Psoas muscle (tissue), 8 donors: Measurements from ENCODE around the gene LCMT2. TPM values are rescaled to one million over a fixed set of nuclear protein-coding genes. Genes with fewer than 3 reads are reported as not detected.

ENCODE experiments used
- ATAC-seq, 4 donors: fragments of 200-7000 bp; cut with Tn5 transposase; one replicate each; pipeline ENCODE4 v1.9.1; 2020; ENCODE audit warnings: moderate library complexity in 3 of 4, mild to moderate bottlenecking in 2 of 4
- DNase-seq, 2 donors: peaks; one replicate each; pipeline ENCODE4 v3.0.0-alpha.2; 2020
- H3K27ac ChIP-seq: fragments of 200-600 bp; one replicate; pipeline ENCODE4 v1.8.0; 2022
- H3K27me3 ChIP-seq, 3 donors: fragments of 200-600 bp in 1 of 3; one replicate each; pipeline versions ENCODE4 v1.6.1 to v1.8.0; 2013 to 2022; ENCODE audit warnings: low read length in 2 of 3, mild to moderate bottlenecking in 2 of 3, moderate library complexity in 1 of 3; ENCODE audit not compliant: insufficient read depth in 3 of 3
- H3K36me3 ChIP-seq, 2 donors: fragments of 200-600 bp in 1 of 2; one replicate each; pipeline versions ENCODE4 v1.6.1 to v1.8.0; 2013 to 2022; ENCODE audit warnings: low read depth in 1 of 2, mild to moderate bottlenecking in 1 of 2, moderate library complexity in 1 of 2; ENCODE audit not compliant: insufficient read depth in 1 of 2
- H3K4me1 ChIP-seq: fragments of 200-600 bp; one replicate; pipeline ENCODE4 v1.8.0; 2022
- H3K4me3 ChIP-seq: fragments of 200-600 bp; one replicate; pipeline ENCODE4 v1.8.0; 2022; ENCODE audit warnings: mild to moderate bottlenecking
- H3K9me3 ChIP-seq: fragments of 200-600 bp; one replicate; pipeline ENCODE4 v1.8.0; 2022
- WGBS, 3 donors: extraction: QIAGEN DNeasy Blood & Tissue Kit; methylation state at CpG; one replicate each; pipeline versions ENCODE4 v1.1.6 to v1.1.7; 2013; 5-methylcytosine and 5-hydroxymethylcytosine counted together
- intact Hi-C, 2 donors: fragments of 100-400 bp; cut with DNase I; formaldehyde crosslinking; loops; one replicate each; pipeline versions ENCODE4 v1.11.0 to v1.14.2; 2022
- polyA plus RNA-seq, 3 donors: library from polyadenylated mRNA; stranded (reverse); fragments of 200-250 nt; gene quantifications; one replicate each; pipeline ENCODE4 v1.2.3, GENCODE V29; 2013
- total RNA-seq, 4 donors: library from RNA; stranded (reverse); fragmentation: NEBNext Ultra II Directional in 2 of 4; extraction: Animal tissue kit (Norgen Biotek cat#: 25700) in 2 of 4; gene quantifications; one replicate each; pipeline versions ENCODE4 v1.2.1 to v1.2.4, GENCODE V29; 2021 to 2023
- TF ChIP-seq, protein P1 (sequence below): fragments of 200-600 bp; IDR thresholded peaks from one replicate; pipeline ENCODE4 v1.8.0; 2022; ENCODE audit warnings: antibody characterized with exemption
- donor health status: healthy with polysubstance abuse.
- donor health status: DM: no; HTN: no; CAD: no; lungs with moderate emphysema.
- donor health status: Bipolar disorder and iron deficiency.
- donor health status: healthy.
- donor health status: DM: yes; HTN: yes; CAD: no.
- donor health status: DM: no; HTN: no; CAD: no.
- donor health status: DM: no; HTN: no; CAD: no.
- donor health status: DM: yes; HTN: yes; CAD: no.

The LCMT2 gene
- total and polyA plus RNA-seq, 7 donors: 2.6 to 7.8 (median 5.6) TPM

DNA sequence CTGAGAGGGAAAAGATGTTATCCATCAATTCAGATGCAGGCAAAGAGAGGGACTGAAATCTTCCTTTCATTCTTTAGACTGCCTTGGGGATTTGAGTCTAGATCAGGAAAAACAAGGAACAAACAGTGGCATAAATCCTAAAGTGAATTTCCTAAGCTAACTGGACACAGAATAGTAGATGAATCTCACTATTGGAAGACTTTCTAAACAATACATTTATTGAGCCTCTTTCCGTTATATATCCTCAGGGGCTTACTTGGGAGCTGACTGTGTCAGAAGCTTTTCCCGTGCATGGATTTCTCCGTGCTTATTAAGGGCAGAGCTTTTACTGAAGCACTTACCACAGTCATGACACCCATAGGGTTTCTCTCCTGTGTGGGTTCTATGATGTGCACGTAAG, 30.4 kb upstream of the LCMT2 start:
- Histone ChIP-seq H3K4me3 (no peak overlapping the region), H3K36me3 (peaks cover 27 to 87% of the 10 kb centered on the region in 2 donors), H3K9me3 (peaks cover 60% of the 10 kb centered on the region), H3K27me3 (no peaks in the 10 kb centered on the region), H3K4me1 (peaks cover 4% of the 10 kb centered on the region), H3K27ac (no peak overlapping the region)
- 84 to 98% (median 88%) methylated on average over 4 of the region's 4 CpGs for WGBS, 3 donors
- TF ChIP-seq, protein P1, sequence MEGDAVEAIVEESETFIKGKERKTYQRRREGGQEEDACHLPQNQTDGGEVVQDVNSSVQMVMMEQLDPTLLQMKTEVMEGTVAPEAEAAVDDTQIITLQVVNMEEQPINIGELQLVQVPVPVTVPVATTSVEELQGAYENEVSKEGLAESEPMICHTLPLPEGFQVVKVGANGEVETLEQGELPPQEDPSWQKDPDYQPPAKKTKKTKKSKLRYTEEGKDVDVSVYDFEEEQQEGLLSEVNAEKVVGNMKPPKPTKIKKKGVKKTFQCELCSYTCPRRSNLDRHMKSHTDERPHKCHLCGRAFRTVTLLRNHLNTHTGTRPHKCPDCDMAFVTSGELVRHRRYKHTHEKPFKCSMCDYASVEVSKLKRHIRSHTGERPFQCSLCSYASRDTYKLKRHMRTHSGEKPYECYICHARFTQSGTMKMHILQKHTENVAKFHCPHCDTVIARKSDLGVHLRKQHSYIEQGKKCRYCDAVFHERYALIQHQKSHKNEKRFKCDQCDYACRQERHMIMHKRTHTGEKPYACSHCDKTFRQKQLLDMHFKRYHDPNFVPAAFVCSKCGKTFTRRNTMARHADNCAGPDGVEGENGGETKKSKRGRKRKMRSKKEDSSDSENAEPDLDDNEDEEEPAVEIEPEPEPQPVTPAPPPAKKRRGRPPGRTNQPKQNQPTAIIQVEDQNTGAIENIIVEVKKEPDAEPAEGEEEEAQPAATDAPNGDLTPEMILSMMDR: no peak
- DNase-seq (no peak), ATAC-seq (no peak)
- intact Hi-C loops: no loop called here

DNA sequence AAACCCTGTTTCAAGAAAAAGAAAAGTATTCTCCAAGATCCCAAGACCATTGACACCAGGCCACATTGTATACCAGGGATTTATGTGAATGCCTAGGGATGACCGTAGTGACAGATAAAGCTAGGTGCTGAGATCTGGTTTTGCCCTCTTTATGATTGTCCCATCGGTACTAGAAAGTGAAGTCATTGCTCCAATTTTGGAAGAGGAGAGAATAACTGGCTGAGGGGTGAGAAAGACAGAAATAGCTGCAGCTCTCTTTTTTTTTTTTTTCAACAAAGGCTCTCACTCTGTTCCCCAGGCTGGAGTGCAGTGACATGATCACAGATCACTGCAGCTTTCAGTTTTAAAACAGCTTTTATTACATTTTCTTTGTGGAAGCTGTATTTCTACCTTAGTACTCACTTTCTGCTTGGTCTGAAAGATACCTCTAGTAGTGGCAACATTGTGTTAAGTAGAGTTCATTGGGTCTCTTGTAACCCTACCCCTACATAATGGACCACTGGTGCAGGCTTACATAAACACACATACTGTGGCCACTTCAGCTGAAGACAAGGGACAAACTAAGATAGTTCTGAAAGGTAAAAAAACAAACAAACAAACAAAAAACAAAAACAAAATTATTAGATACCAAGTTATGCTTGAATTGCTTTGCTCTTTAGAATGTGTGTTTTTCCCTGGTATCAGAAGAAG, 22.5 kb upstream of the LCMT2 start:
- H3K27me3 ChIP-seq: no peaks in the 10 kb centered on the region
- TF ChIP-seq, protein P1: no peak
- no peak for DNase-seq
- peak overlapping the region; percentile 70 for H3K27ac ChIP-seq
- H3K36me3 ChIP-seq: peaks cover 6 to 74% of the 10 kb centered on the region in 2 donors
- H3K4me1 ChIP-seq: peaks cover 12% of the 10 kb centered on the region
- H3K9me3 ChIP-seq: peaks cover 4% of the 10 kb centered on the region
- 27 to 45% (median 28%) methylated on average over 2 of the region's 2 CpGs for WGBS, 3 donors
- peak; percentile 73 to 93 (median 85) for ATAC-seq
- intact Hi-C loops: no loop called here
- no peak overlapping the region for H3K4me3 ChIP-seq

DNA sequence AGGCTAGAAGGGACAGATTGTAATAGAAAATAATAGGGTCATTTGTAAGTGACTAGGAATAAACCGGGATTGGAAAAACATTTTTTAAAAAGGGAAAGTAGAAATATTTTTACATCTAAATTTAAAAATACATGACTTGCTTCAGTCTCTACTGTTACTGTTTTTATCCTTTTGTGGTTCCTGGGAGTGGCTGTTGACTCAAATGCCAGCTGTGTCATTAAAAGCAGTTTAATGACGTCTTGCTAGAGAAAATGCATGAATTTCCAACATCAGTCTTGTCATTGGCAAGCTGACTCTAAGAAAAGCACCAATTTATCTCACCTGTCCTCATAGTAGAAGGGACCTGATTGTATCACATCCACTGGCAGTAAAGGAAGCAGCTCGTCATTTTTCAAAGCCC, 16.7 kb upstream of the LCMT2 start:
- whole genome bisulfite sequencing, 3 donors: 80 to 91% (median 88%) methylated on average over 3 of the region's 3 CpGs
- H3K27me3 ChIP-seq: no peaks in the 10 kb centered on the region
- H3K36me3 ChIP-seq: peaks cover 6 to 99% of the 10 kb centered on the region in 2 donors
- no peak overlapping the region for H3K27ac ChIP-seq
- TF ChIP-seq, protein P1: no peak
- no peaks in the 10 kb centered on the region for H3K4me1 ChIP-seq
- H3K9me3 ChIP-seq: no peaks in the 10 kb centered on the region
- ATAC-seq: no peak
- no peak for DNase-seq
- no peak overlapping the region for H3K4me3 ChIP-seq
- intact Hi-C loops: no loop called here

DNA sequence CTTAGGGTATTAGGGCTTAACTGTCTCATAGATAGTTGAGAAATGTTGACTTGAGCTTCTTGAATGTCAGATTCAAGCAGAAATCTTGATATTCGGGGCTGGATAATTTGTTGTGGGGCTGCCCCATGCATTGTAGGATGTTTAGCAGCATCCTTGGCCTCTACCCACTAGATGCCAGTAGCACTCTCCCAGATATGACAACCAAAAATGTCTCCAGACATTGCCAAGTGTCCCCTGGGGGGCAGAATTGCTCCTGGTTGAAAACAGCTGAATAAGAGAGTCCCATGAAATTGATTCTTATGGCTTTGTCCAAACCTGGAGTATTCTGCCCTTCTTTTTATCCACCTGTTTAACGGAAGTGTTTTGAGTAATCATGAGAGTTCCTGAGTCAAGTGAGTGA, 15.9 kb upstream of the LCMT2 start:
- H3K9me3 ChIP-seq: no peaks in the 10 kb centered on the region
- TF ChIP-seq, protein P1: no peak
- H3K27me3 ChIP-seq: no peaks in the 10 kb centered on the region
- intact Hi-C loops: no loop called here
- 85 to 94% (median 90%) methylated on average over 2 of the region's 2 CpGs for WGBS, 3 donors
- no peak overlapping the region for H3K27ac ChIP-seq
- ATAC-seq: no peak
- DNase-seq: no peak
- no peaks in the 10 kb centered on the region for H3K4me1 ChIP-seq
- H3K36me3 ChIP-seq: peaks cover 3 to 99% of the 10 kb centered on the region in 2 donors
- H3K4me3 ChIP-seq: no peak overlapping the region

DNA sequence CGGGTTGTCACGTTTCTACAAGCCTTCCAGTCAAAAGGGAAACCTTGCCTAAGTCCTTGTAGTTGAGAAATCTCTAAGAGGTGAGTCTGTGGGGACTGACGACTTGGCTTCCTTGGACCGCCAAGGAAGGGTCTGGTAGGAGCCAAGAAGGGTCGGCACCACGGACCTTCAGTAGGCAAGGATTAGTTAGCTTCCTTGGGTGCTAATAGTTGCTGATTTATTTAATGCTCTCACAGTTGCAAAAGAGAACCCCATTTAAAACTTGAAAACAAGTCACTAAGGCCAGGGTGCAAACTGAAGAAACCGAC, 361 bp upstream of the LCMT2 start:
- H3K27me3 ChIP-seq: no peaks in the 10 kb centered on the region
- peak overlapping the region; percentile 97 for H3K27ac ChIP-seq
- no peaks in the 10 kb centered on the region for H3K9me3 ChIP-seq
- ATAC-seq (no peak), DNase-seq (no peak)
- intact Hi-C loops: no loop called here
- TF ChIP-seq, protein P1: no peak
- H3K4me3 ChIP-seq: peak overlapping the region; percentile 89
- peaks cover 2 to 40% of the 10 kb centered on the region in 2 donors for H3K36me3 ChIP-seq
- WGBS, 3 donors: 1 to 3% (median 2%) methylated on average over 7 of the region's 7 CpGs
- peaks cover 39% of the 10 kb centered on the region for H3K4me1 ChIP-seq
